Measurements from ENCODE around the gene TMEM151A.

GRCh38 chr11:66332371-66333219 is 40.9 kb downstream of the TMEM151A start:
- TF ChIP-seq CTCF (IDR thresholded peaks at IDR 0.05) (no peak), POLR2A (IDR thresholded peaks at IDR 0.05) (no peak)
